CD4-positive, alpha-beta T cell (primary cell): Measurements from ENCODE around the gene ARHGEF28. TPM values are rescaled to one million over a fixed set of nuclear protein-coding genes. Genes with fewer than 3 reads are reported as not detected.

ENCODE experiments used
- ATAC-seq: fragments of 200-7000 bp; cut with Tn5 transposase; one replicate; pipeline ENCODE4 v1.10.0; 2022; ENCODE audit warnings: mild to moderate bottlenecking; ENCODE audit not compliant: poor library complexity
- CTCF ChIA-PET: fragments of 350-600 bp; sonication (Branson Sonifier 250); formaldehyde crosslinking; loops from one replicate; lab custom pipeline; 2021; ENCODE audit warnings: antibody characterized with exemption, inconsistent platforms; lab: Charles Lee
- POLR2A ChIA-PET: fragments of 350-600 bp; sonication (Branson Sonifier 250); formaldehyde crosslinking; loops from one replicate; lab custom pipeline; 2021; ENCODE audit warnings: antibody characterized with exemption, inconsistent platforms; lab: Charles Lee
- DNase-seq, 14 experiments: peaks; one replicate each; pipeline ENCODE4 v3.0.0-alpha.2; 2013 to 2020; ENCODE audit warnings: mixed read lengths in 2 of 14
- H3K27ac ChIP-seq, 2 donors: one replicate each; pipeline versions ENCODE4 v1.5.1 to v1.7.0; 2013; ENCODE audit warnings: low read length in 2 of 2, low read depth in 1 of 2, mild to moderate bottlenecking in 1 of 2
- H3K27me3 ChIP-seq, 2 experiments: 1 replicate in 1 of 2; 2 replicates in 1 of 2; pipeline versions ENCODE4 v1.6.1 to v1.7.0; 2013; ENCODE audit warnings: low read length in 2 of 2, control low read depth in 1 of 2, mild to moderate bottlenecking in 1 of 2, moderate library complexity in 1 of 2; ENCODE audit not compliant: insufficient read depth in 2 of 2, control insufficient read depth in 1 of 2
- H3K36me3 ChIP-seq: one replicate; pipeline ENCODE4 v1.6.1; 2013; ENCODE audit warnings: low read length, control low read depth; ENCODE audit not compliant: insufficient read depth
- H3K4me1 ChIP-seq: one replicate; pipeline ENCODE4 v1.6.1; 2013; ENCODE audit warnings: low read length, control low read depth; ENCODE audit not compliant: insufficient read depth
- H3K4me3 ChIP-seq: one replicate; pipeline ENCODE4 v1.5.1; 2013; ENCODE audit warnings: mild to moderate bottlenecking, low read length, moderate library complexity
- H3K9me3 ChIP-seq, 2 experiments: 1 replicate in 1 of 2; 2 replicates in 1 of 2; pipeline versions ENCODE4 v1.6.1 to v1.7.0; 2013; ENCODE audit warnings: low read length in 2 of 2, mild to moderate bottlenecking in 2 of 2, control low read depth in 1 of 2, moderate library complexity in 1 of 2; ENCODE audit not compliant: control insufficient read depth in 1 of 2, insufficient read depth in 1 of 2
- H3K27ac Mint-ChIP-seq: one replicate; pipeline ENCODE4 v1.8.0; 2020; ENCODE audit warnings: mixed read lengths
- H3K27me3 Mint-ChIP-seq: one replicate; pipeline ENCODE4 v1.8.0; 2021; ENCODE audit warnings: mixed read lengths
- H3K36me3 Mint-ChIP-seq: one replicate; pipeline ENCODE4 v1.8.0; 2021; ENCODE audit warnings: low read depth, mixed read lengths
- H3K4me1 Mint-ChIP-seq: one replicate; pipeline ENCODE4 v1.8.0; 2021; ENCODE audit warnings: low read depth, mixed read lengths
- H3K4me3 Mint-ChIP-seq: one replicate; pipeline ENCODE4 v1.8.0; 2020; ENCODE audit warnings: mild to moderate bottlenecking, mixed read lengths
- H3K9me3 Mint-ChIP-seq: one replicate; pipeline ENCODE4 v1.8.0; 2020; ENCODE audit warnings: mixed read lengths
- intact Hi-C, 2 experiments: fragments of 100-400 bp; cut with DNase I in 1 of 2; cut with micrococcal nuclease in 1 of 2; formaldehyde crosslinking; loops; one replicate each; pipeline versions ENCODE4 v1.15.1 to v1.9.0; 2023 to 2025; cut with DNase I, micrococcal nuclease
- total RNA-seq, 174 experiments: library from RNA in 2 of 174; stranded (reverse) in 2 of 174; gene quantifications; one replicate each; pipeline ENCODE4 v1.2.3 and lab custom pipeline; 2021 to 2026
- TF ChIP-seq, protein P1 (sequence below): fragments of 200-600 bp; IDR thresholded peaks from one replicate; pipeline ENCODE4 v1.8.0; 2022; ENCODE audit warnings: antibody characterized with exemption, mild to moderate bottlenecking

ARHGEF28 gene
- total RNA-seq, 2 experiments from 2014 or later: not detected

DNA sequence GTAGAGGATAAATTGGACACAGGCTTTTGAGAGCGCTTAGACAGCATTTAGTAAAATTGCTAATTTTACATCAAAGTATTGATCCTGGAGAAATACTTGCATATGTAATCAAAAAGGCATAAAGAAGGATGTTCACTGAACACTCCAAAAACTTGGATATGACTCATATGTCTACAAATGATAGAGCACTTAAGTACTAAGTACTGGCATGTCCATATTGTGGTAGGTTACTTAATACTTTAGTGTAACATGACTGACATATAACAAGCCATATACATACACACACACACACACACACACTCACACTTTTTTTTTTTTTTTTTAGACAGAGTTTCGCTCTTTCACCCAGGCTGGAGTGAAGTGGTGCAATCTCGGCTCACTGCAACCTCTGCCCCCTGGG lies 361.9 kb downstream of the ARHGEF28 start:
- Histone ChIP-seq H3K4me1 (no peaks in the 10 kb centered on the region), H3K4me3 (no peak overlapping the region), H3K9me3 (no peaks in the 10 kb centered on the region), H3K27me3 (peaks cover 2 to 7% of the 10 kb centered on the region in 2 experiments), H3K27ac (no peak overlapping the region), H3K36me3 (no peaks in the 10 kb centered on the region)
- intact Hi-C loops: no loop called here
- CTCF ChIA-PET: interaction anchor here (0.7 kb wide), 1 partner anchor 60 kb away, joined by 3 read pairs; no protein-coding TSS in a partner anchor
- POLR2A ChIA-PET: no interaction called here
- no peak for ATAC-seq
- H3K4me3 Mint-ChIP-seq: no peak overlapping the region
- H3K4me1 Mint-ChIP-seq: no peaks in the 10 kb centered on the region
- no peaks in the 10 kb centered on the region for H3K36me3 Mint-ChIP-seq
- TF ChIP-seq, protein P1, sequence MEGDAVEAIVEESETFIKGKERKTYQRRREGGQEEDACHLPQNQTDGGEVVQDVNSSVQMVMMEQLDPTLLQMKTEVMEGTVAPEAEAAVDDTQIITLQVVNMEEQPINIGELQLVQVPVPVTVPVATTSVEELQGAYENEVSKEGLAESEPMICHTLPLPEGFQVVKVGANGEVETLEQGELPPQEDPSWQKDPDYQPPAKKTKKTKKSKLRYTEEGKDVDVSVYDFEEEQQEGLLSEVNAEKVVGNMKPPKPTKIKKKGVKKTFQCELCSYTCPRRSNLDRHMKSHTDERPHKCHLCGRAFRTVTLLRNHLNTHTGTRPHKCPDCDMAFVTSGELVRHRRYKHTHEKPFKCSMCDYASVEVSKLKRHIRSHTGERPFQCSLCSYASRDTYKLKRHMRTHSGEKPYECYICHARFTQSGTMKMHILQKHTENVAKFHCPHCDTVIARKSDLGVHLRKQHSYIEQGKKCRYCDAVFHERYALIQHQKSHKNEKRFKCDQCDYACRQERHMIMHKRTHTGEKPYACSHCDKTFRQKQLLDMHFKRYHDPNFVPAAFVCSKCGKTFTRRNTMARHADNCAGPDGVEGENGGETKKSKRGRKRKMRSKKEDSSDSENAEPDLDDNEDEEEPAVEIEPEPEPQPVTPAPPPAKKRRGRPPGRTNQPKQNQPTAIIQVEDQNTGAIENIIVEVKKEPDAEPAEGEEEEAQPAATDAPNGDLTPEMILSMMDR: no peak
- DNase-seq: no peak
- H3K9me3 Mint-ChIP-seq: no peaks in the 10 kb centered on the region
- H3K27ac Mint-ChIP-seq: no peak overlapping the region
- peaks cover 14% of the 10 kb centered on the region for H3K27me3 Mint-ChIP-seq

DNA sequence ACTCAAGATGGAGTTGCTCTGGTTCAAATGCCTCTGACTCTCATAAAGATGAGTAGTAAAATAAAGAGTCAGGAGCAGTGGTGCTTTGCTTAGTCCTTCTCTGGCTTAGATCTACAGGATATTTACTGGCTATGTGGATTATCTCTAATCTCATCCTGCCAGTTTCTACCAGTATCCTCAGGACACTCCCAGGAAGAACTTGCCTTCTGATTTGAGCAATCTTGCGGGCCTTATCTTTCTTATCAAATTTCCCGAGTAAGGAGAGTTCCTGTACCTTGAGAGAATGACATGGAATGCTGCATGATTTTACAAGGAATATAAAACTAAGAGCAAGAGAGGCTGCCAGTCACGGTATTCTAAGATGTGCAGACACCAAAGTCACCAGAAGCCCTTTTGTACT lies 364.0 kb downstream of the ARHGEF28 start:
- H3K4me1 Mint-ChIP-seq: no peaks in the 10 kb centered on the region
- ATAC-seq (no peak), DNase-seq (no peak)
- Histone ChIP-seq H3K9me3 (no peaks in the 10 kb centered on the region), H3K4me1 (no peaks in the 10 kb centered on the region), H3K36me3 (no peaks in the 10 kb centered on the region), H3K4me3 (no peak overlapping the region), H3K27ac (no peak overlapping the region), H3K27me3 (peaks cover 2 to 7% of the 10 kb centered on the region in 2 experiments)
- H3K36me3 Mint-ChIP-seq: no peaks in the 10 kb centered on the region
- H3K27me3 Mint-ChIP-seq: peaks cover 28% of the 10 kb centered on the region
- ChIA-PET CTCF (no interaction called here), POLR2A (no interaction called here)
- H3K4me3 Mint-ChIP-seq: no peak overlapping the region
- intact Hi-C loops: no loop called here
- no peak overlapping the region for H3K27ac Mint-ChIP-seq
- H3K9me3 Mint-ChIP-seq: peaks cover 2% of the 10 kb centered on the region
- TF ChIP-seq, protein P1: no peak

Other genes with a start within 250 kb of the ARHGEF28 start
- gene FOXD1, start 177.4 kb upstream of the ARHGEF28 start, total RNA-seq: not detected
- 100 to 1,000 TPM; 756 to 769 TPM for gene BTF3, start 127.8 kb upstream of the ARHGEF28 start, total RNA-seq
- gene ANKRA2, start 60.6 kb upstream of the ARHGEF28 start, total RNA-seq: 10 to 100 TPM; 45.0 to 45.1 TPM
- 10 to 100 TPM; 52.0 to 55.2 TPM for gene UTP15, start 60.5 kb upstream of the ARHGEF28 start, total RNA-seq